ENCODE results near the gene KLK3.
A peak's percentile ranks its signal among the peaks of the same experiment; 100 is the strongest.

KLK3 gene

DNA sequence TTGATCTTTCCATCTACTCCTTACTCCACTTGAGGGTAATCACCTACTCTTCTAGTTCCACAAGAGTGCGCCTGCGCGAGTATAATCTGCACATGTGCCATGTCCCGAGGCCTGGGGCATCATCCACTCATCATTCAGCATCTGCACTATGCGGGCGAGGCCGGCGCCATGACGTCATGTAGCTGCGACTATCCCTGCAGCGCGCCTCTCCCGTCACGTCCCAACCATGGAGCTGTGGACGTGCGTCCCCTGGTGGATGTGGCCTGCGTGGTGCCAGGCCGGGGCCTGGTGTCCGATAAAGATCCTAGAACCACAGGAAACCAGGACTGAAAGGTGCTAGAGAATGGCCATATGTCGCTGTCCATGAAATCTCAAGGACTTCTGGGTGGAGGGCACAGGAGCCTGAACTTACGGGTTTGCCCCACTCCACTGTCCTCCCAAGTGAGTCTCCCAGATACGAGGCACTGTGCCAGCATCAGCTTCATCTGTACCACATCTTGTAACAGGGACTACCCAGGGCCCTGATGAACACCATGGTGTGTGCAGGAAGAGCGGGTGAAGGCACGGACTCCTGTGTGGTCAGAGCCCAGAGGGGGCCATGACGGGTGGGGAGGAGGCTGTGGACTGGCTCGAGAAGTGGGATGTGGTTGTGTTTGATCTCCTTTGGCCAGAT lies 15.8 kb downstream of the KLK3 start:
- Mint-ChIP-seq H3K27ac (no peak overlapping the region), H3K4me1 (no peaks in the 10 kb centered on the region)

GRCh38 chr19:50873056-50873455 lies 18.3 kb downstream of the KLK3 start, which contains the start of gene KLK2:
TSS of gene KLK2 (plus strand) at chr19:50873439. CDS start at chr19:50873474, 35 bp downstream.
- no peak for ATAC-seq
- Mint-ChIP-seq H3K4me3 (no peak within 1 kb of the TSS), H3K9me3 (peaks cover 7% of the 10 kb centered on the region), H3K27ac (no peak within 1 kb of the TSS), H3K36me3 (no peaks in the 10 kb centered on the region), H3K27me3 (peaks cover 20% of the 10 kb centered on the region), H3K4me1 (no peaks in the 10 kb centered on the region)

More for the DNA sequence above, 15.8 kb downstream of the KLK3 start:
- H3K9me3 Mint-ChIP-seq = peaks cover 7% of the 10 kb centered on the region
- no peaks in the 10 kb centered on the region for H3K36me3 Mint-ChIP-seq
- ATAC-seq = no peak
- no peak overlapping the region for H3K4me3 Mint-ChIP-seq
- H3K27me3 Mint-ChIP-seq = peaks cover 21% of the 10 kb centered on the region

DNA sequence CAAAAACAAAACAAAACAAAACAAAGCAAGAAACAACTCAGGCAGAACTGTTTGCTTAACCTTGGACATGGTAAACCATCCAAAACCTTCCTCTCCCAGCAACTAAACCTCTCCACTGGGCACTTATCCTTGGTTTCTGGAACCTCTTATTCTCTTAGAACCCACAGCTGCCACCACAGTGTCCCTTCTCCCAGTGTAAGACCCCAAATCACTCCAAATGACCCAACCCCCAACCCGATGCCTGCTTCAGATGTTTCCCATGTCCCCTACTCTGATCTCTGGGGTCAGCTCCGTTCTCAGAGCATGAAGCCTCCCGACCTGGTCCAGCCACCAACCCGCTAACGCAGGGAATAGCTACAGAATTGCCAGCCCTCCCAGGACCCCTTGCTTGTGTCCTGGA lies 19.5 kb downstream of the KLK3 start:
- Mint-ChIP-seq H3K4me1 (no peaks in the 10 kb centered on the region), H3K4me3 (no peak overlapping the region), H3K9me3 (peaks cover 7% of the 10 kb centered on the region), H3K36me3 (no peaks in the 10 kb centered on the region), H3K27me3 (peaks cover 20% of the 10 kb centered on the region), H3K27ac (no peak overlapping the region)
- ATAC-seq = no peak

- Mint-ChIP-seq H3K9me3 (peaks cover 6% of the 10 kb centered on the region), H3K27ac (no peak overlapping the region), H3K4me1 (peaks cover 11% of the 10 kb centered on the region), H3K36me3 (no peaks in the 10 kb centered on the region), H3K4me3 (no peak overlapping the region), H3K27me3 (peaks cover 14% of the 10 kb centered on the region)
- ATAC-seq = no peak
These were observed 21.2 kb downstream of the KLK3 start for GRCh38 chr19:50875795-50876422.

DNA sequence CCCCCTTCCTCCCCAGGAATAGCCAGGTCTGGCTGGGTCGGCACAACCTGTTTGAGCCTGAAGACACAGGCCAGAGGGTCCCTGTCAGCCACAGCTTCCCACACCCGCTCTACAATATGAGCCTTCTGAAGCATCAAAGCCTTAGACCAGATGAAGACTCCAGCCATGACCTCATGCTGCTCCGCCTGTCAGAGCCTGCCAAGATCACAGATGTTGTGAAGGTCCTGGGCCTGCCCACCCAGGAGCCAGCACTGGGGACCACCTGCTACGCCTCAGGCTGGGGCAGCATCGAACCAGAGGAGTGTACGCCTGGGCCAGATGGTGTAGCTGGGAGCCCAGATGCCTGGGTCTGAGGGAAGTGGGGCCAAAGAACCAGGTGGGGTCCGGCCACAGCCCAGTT lies 21.7 kb downstream of the KLK3 start:
- H3K27me3 Mint-ChIP-seq = peaks cover 11% of the 10 kb centered on the region
- no peak overlapping the region for H3K4me3 Mint-ChIP-seq
- H3K4me1 Mint-ChIP-seq = peaks cover 12% of the 10 kb centered on the region
- peak; percentile 5 for ATAC-seq
- H3K9me3 Mint-ChIP-seq = peaks cover under 1% of the 10 kb centered on the region
- H3K36me3 Mint-ChIP-seq = no peaks in the 10 kb centered on the region
- no peak overlapping the region for H3K27ac Mint-ChIP-seq

DNA sequence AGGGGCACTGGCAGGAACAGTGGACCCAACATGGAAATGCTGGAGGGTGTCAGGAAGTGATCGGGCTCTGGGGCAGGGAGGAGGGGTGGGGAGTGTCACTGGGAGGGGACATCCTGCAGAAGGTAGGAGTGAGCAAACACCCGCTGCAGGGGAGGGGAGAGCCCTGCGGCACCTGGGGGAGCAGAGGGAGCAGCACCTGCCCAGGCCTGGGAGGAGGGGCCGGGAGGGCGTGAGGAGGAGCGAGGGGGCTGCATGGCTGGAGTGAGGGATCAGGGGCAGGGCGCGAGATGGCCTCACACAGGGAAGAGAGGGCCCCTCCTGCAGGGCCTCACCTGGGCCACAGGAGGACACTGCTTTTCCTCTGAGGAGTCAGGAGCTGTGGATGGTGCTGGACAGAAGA lies 22.6 kb downstream of the KLK3 start:
- Mint-ChIP-seq H3K4me3 (no peak overlapping the region), H3K9me3 (no peaks in the 10 kb centered on the region), H3K27me3 (peaks cover 10% of the 10 kb centered on the region), H3K27ac (no peak overlapping the region), H3K4me1 (peaks cover 20% of the 10 kb centered on the region), H3K36me3 (no peaks in the 10 kb centered on the region)
- peak; percentile 22 for ATAC-seq

GRCh38 chr19:50878851-50879250 lies 24.1 kb downstream of the KLK3 start:
- Mint-ChIP-seq H3K36me3 (no peaks in the 10 kb centered on the region), H3K4me3 (no peak overlapping the region), H3K9me3 (no peaks in the 10 kb centered on the region), H3K27ac (no peak overlapping the region), H3K27me3 (peaks cover 10% of the 10 kb centered on the region), H3K4me1 (peaks cover 20% of the 10 kb centered on the region)
- no peak for ATAC-seq

GRCh38 chr19:50880241-50880640 lies 25.5 kb downstream of the KLK3 start:
- Mint-ChIP-seq H3K4me3 (no peak overlapping the region), H3K27me3 (peaks cover 10% of the 10 kb centered on the region), H3K4me1 (peaks cover 20% of the 10 kb centered on the region), H3K36me3 (no peaks in the 10 kb centered on the region), H3K9me3 (no peaks in the 10 kb centered on the region), H3K27ac (peak overlapping the region; percentile 49)
- ATAC-seq = no peak

DNA sequence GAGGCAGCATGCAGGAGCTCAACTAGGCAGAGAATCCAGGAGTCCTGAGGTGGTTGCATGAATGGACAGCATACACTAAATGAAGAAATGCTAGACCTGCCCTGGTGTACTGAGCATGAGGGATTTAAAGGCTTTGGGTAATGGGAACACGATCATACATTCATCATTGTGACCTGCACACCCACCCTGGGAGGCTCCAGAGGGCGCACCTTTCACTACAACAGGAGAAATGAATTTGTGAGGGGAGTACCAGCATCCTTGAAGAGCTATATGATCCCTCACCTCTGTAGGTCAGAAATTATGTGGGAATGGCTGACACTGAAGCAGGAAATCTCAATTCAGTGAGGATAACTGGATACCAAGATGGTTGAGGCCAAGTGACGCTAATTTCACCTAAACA lies 27.5 kb downstream of the KLK3 start:
- H3K27me3 Mint-ChIP-seq = peaks cover 19% of the 10 kb centered on the region
- H3K9me3 Mint-ChIP-seq = no peaks in the 10 kb centered on the region
- no peak for ATAC-seq
- H3K4me3 Mint-ChIP-seq = no peak overlapping the region
- H3K36me3 Mint-ChIP-seq = no peaks in the 10 kb centered on the region
- peaks cover 20% of the 10 kb centered on the region for H3K4me1 Mint-ChIP-seq
- peak overlapping the region; percentile 5 for H3K27ac Mint-ChIP-seq

DNA sequence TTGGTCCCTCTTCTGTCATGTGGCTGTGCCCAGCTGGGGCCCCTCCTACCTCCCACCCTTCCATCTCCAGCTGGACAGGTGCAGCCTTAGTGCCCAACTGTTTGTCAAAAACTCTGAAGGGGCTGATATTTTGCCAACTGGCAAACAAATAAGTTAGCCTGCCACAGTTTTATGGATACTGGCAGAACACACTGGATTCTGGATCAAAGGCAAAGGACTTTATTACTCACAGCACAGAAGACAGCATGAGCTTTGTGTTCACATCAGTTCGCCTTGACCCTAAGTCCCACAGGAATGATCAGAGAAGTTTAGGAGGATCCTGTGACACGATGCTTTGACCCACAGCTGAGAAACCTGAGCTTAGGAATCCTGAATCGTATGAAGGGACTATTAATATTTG lies 34.9 kb downstream of the KLK3 start:
- H3K4me3 Mint-ChIP-seq = no peak overlapping the region
- H3K36me3 Mint-ChIP-seq = no peaks in the 10 kb centered on the region
- H3K27me3 Mint-ChIP-seq = peaks cover 11% of the 10 kb centered on the region
- no peak overlapping the region for H3K27ac Mint-ChIP-seq
- H3K9me3 Mint-ChIP-seq = no peaks in the 10 kb centered on the region
- ATAC-seq = no peak
- H3K4me1 Mint-ChIP-seq = peaks cover 47% of the 10 kb centered on the region

DNA sequence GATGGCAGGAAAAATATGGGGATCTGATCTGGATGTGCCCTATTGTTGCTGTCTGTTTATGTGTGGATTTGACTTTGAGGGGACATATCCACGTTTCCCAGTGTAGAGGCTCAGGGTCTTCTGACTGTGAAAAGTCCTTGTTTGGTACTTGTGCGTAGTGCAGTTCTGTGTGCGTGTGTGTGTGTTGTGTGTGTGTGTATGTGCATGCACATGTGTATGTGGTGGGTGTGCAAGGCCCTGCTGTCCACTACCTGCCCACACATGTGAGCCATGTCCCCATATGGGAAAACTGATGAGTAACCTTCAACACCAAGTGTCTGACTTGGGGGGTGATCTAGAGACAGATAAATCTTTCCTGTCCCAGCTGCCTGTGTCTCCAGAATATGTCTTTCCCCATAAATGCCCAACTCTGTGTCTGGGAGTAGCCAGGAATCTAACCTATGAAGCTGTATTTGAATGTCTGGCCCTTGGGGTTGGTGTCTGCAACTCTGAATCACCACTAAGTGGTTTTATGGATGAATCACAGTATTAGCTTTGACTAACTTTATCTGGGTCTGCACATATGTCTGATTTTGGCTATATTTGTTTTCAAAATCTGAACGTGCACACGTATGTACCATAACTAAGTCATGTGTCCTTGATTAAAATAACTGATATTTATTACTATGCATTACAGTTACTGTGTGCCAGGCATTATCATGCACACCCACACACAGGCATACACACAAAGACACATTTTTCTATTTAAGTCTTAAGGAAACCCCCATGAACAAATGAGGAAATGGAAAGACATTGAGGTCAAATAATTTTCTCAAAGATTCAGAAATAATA lies 35.9 kb downstream of the KLK3 start:
- H3K4me1 Mint-ChIP-seq = peaks cover 53% of the 10 kb centered on the region
- H3K4me3 Mint-ChIP-seq = no peak overlapping the region
- peak overlapping the region; percentile 78 for H3K27ac Mint-ChIP-seq
- H3K9me3 Mint-ChIP-seq = peaks cover 4% of the 10 kb centered on the region
- peaks cover 11% of the 10 kb centered on the region for H3K27me3 Mint-ChIP-seq
- ATAC-seq = peak; percentile 72
- H3K36me3 Mint-ChIP-seq = no peaks in the 10 kb centered on the region

GRCh38 chr19:50891253-50891625 lies 36.5 kb downstream of the KLK3 start:
- peaks cover 11% of the 10 kb centered on the region for H3K27me3 Mint-ChIP-seq
- H3K4me3 Mint-ChIP-seq = no peak overlapping the region
- peak; percentile 52 for ATAC-seq

DNA sequence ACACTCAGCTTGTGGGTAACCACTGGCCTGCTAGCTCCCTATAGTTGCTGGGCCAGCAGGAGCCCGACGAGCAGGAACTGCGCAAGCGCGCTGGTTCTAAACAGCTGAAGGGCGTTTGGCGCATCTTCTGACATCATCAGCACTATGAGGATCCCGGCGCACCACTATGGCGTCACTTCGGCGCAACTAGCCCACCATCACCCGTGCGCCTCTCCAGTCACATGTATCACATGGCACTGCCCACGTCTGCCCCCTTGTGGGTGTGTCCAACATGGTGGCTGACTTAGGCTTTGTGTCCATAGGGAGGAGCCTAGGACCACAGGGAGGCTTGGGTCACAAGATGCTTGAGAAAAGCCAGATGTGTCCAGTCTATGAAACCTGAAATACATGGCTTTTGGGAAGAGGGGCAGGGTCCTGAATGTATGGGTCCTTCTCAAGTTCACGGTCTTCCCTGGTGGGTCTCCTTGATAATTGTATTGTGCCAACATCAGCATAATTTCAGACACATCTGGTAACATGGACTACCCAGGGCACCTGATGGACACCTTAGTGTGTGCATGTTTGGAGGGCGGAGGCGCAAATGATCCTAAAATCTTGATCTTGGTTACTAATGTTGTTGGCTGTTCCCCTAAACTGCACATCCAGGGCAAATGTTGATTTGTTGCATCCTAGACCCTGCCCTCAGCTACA lies 38.5 kb downstream of the KLK3 start:
- H3K27ac Mint-ChIP-seq = no peak overlapping the region
- peaks cover 4% of the 10 kb centered on the region for H3K9me3 Mint-ChIP-seq
- H3K36me3 Mint-ChIP-seq = no peaks in the 10 kb centered on the region
- no peaks in the 10 kb centered on the region for H3K27me3 Mint-ChIP-seq
- H3K4me3 Mint-ChIP-seq = no peak overlapping the region
- peaks cover 75% of the 10 kb centered on the region for H3K4me1 Mint-ChIP-seq
- no peak for ATAC-seq

More at GRCh38 chr19:50891253-50891625, 36.5 kb downstream of the KLK3 start:
- Mint-ChIP-seq H3K4me1 (peaks cover 58% of the 10 kb centered on the region), H3K36me3 (no peaks in the 10 kb centered on the region), H3K27ac (peak overlapping the region; percentile 78), H3K9me3 (peaks cover 4% of the 10 kb centered on the region)

- H3K4me3 Mint-ChIP-seq = no peak overlapping the region
- ATAC-seq = no peak
These were observed 40.0 kb downstream of the KLK3 start for GRCh38 chr19:50894478-50895356.

More at GRCh38 chr19:50894478-50895356, 40.0 kb downstream of the KLK3 start:
- H3K9me3 Mint-ChIP-seq = peaks cover 4% of the 10 kb centered on the region
- H3K27ac Mint-ChIP-seq = peak overlapping the region; percentile 28
- no peaks in the 10 kb centered on the region for H3K27me3 Mint-ChIP-seq
- no peaks in the 10 kb centered on the region for H3K36me3 Mint-ChIP-seq
- H3K4me1 Mint-ChIP-seq = peaks cover 63% of the 10 kb centered on the region
